Panc1 (cell line): ENCODE data around the gene KMT2C. TPM values are rescaled to one million over a fixed set of nuclear protein-coding genes. Genes with fewer than 3 reads are reported as not detected.

ENCODE experiments used
- ATAC-seq: fragments of 200-7000 bp; cut with Tn5 transposase; 2 replicates; pipeline ENCODE4 v1.9.1; 2020; ENCODE audit warnings: mild to moderate bottlenecking, moderate library complexity
- BruUV-seq: library from RNA; stranded (reverse); fragments of 400-500 nt; replicated peaks from 2 replicates; lab custom pipeline; 2021; lab: Mats Ljungman, UMichigan
- CTCF ChIA-PET: fragments of 300-600 bp; sonication (Branson Sonifier 250); formaldehyde crosslinking; loops from one replicate; lab custom pipeline; 2022; ENCODE audit warnings: antibody characterized with exemption; lab: Charles Lee
- POLR2A ChIA-PET: fragments of 300-600 bp; sonication (Branson Sonifier 250); formaldehyde crosslinking; loops from one replicate; lab custom pipeline; 2022; ENCODE audit warnings: antibody characterized with exemption; lab: Charles Lee
- DNase-seq: peaks from one replicate; pipeline ENCODE4 v3.0.0-alpha.2; 2010; ENCODE audit warnings: low read depth, low spot score
- H3K27ac ChIP-seq: 2 replicates; pipeline ENCODE4 v1.5.1; 2011; ENCODE audit warnings: mild to moderate bottlenecking, low read length, inconsistent platforms
- H3K27me3 ChIP-seq: fragments of 200-500 bp; sonication (Bioruptor generic); 2 replicates; pipeline ENCODE4 v1.6.0; 2014; ENCODE audit warnings: low read length, inconsistent platforms; ENCODE audit not compliant: control insufficient read depth, insufficient read depth
- H3K36me3 ChIP-seq: fragments of 200-500 bp; sonication (Bioruptor generic); 2 replicates; pipeline ENCODE4 v1.5.1; 2014; ENCODE audit warnings: inconsistent platforms, mild to moderate bottlenecking, low read length, moderate library complexity; ENCODE audit not compliant: control insufficient read depth, insufficient read depth
- H3K4me1 ChIP-seq: 2 replicates; pipeline ENCODE4 v1.5.1; 2011; ENCODE audit warnings: inconsistent platforms, mild to moderate bottlenecking, low read length, moderate library complexity; ENCODE audit not compliant: control insufficient read depth, insufficient read depth
- H3K4me3 ChIP-seq, 2 experiments: 2 replicates each; pipeline ENCODE4 v1.5.1; 2011 to 2012; ENCODE audit warnings: low read depth in 2 of 2, low read length in 2 of 2, mild to moderate bottlenecking in 2 of 2, inconsistent platforms in 1 of 2, moderate library complexity in 1 of 2
- H3K9me3 ChIP-seq: fragments of 200-500 bp; sonication (Bioruptor generic); 2 replicates; pipeline ENCODE4 v1.5.1; 2014; ENCODE audit warnings: low read depth, mild to moderate bottlenecking, inconsistent platforms, low read length, moderate library complexity; ENCODE audit not compliant: control insufficient read depth, insufficient read depth
- POLR2AphosphoS5 ChIP-seq: IDR thresholded peaks from 2 replicates; pipeline ENCODE4 v1.6.1; 2012; ENCODE audit warnings: mild to moderate bottlenecking, low read depth, low read length, moderate library complexity
- SIN3A ChIP-seq: IDR thresholded peaks from 2 replicates; pipeline ENCODE4 v1.6.1; 2012; ENCODE audit warnings: low read depth, mild to moderate bottlenecking, low read length, moderate library complexity, borderline replicate concordance; ENCODE audit not compliant: insufficient read depth
- TCF7L2 ChIP-seq: IDR thresholded peaks from 2 replicates; pipeline ENCODE4 v1.6.1; 2011; ENCODE audit warnings: mild to moderate bottlenecking, low read depth, low read length, inconsistent platforms
- in situ Hi-C: cut with HindIII; loops from 2 replicates; pipeline ENCODE4 v1.10.0; 2016; ENCODE audit warnings: low sequenced_read_pairs, low pct_unique_long_range_greater_than_20kb
- intact Hi-C: fragments of 100-400 bp; cut with micrococcal nuclease; formaldehyde crosslinking; loops from one replicate; pipeline ENCODE4 v1.10.0; 2022; ENCODE audit not compliant: unreplicated experiment
- total RNA-seq: library from RNA; stranded (reverse); gene quantifications from one replicate; pipeline ENCODE4 v1.2.1, GENCODE V29; 2021; ENCODE audit not compliant: unreplicated experiment
- TF ChIP-seq, protein P1 (sequence below): fragments of 450-650 bp; IDR thresholded peaks from 2 replicates; pipeline ENCODE4 v1.5.1; 2017; ENCODE audit warnings: mild to moderate bottlenecking
- TF ChIP-seq, protein P2 (sequence below), 2 experiments: IDR thresholded peaks; 2 replicates each; pipeline ENCODE4 v1.6.1; 2011 to 2012; ENCODE audit warnings: low read depth in 2 of 2, control low read depth in 1 of 2, low read length in 1 of 2, mild to moderate bottlenecking in 1 of 2, moderate library complexity in 1 of 2; ENCODE audit not compliant: insufficient read depth in 1 of 2

KMT2C gene
- total RNA-seq, 1 experiment from 2014 or later: 42.5 TPM

DNA sequence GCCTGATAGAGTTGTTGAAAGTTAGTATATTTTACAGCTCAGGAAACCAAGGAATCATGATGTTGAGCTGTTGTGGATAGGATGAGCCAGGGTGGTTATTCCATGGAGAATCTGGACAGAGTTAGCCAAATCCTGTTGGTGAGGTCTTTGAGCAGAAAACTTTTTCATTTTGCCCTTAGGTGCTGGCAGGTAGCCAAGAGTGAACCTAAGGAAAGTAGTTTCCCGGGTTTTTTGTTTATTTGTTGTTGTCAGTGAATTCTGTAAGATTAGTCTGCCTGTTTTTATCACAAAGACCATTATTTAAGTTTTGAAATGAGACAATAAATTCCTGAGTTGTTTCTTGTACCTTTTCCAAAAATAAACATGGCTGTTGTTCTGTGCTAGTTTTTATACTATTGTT, 349.3 kb downstream of the KMT2C start:
- H3K27me3 ChIP-seq: no peaks in the 10 kb centered on the region
- intact Hi-C loops (no loop called here), in situ Hi-C loops (no loop called here)
- CTCF ChIA-PET: interaction anchor here (0.6 kb wide), 1 partner anchor 10 kb away, joined by 4 read pairs; no protein-coding TSS in a partner anchor
- no peak overlapping the region for H3K27ac ChIP-seq
- no peak for ATAC-seq
- no peaks in the 10 kb centered on the region for H3K36me3 ChIP-seq
- no TSS peak for BruUV-seq
- no peak for TF ChIP-seq SIN3A
- no peak for TF ChIP-seq POLR2AphosphoS5
- TF ChIP-seq, protein P1, sequence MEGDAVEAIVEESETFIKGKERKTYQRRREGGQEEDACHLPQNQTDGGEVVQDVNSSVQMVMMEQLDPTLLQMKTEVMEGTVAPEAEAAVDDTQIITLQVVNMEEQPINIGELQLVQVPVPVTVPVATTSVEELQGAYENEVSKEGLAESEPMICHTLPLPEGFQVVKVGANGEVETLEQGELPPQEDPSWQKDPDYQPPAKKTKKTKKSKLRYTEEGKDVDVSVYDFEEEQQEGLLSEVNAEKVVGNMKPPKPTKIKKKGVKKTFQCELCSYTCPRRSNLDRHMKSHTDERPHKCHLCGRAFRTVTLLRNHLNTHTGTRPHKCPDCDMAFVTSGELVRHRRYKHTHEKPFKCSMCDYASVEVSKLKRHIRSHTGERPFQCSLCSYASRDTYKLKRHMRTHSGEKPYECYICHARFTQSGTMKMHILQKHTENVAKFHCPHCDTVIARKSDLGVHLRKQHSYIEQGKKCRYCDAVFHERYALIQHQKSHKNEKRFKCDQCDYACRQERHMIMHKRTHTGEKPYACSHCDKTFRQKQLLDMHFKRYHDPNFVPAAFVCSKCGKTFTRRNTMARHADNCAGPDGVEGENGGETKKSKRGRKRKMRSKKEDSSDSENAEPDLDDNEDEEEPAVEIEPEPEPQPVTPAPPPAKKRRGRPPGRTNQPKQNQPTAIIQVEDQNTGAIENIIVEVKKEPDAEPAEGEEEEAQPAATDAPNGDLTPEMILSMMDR: no peak
- TF ChIP-seq, protein P2, sequence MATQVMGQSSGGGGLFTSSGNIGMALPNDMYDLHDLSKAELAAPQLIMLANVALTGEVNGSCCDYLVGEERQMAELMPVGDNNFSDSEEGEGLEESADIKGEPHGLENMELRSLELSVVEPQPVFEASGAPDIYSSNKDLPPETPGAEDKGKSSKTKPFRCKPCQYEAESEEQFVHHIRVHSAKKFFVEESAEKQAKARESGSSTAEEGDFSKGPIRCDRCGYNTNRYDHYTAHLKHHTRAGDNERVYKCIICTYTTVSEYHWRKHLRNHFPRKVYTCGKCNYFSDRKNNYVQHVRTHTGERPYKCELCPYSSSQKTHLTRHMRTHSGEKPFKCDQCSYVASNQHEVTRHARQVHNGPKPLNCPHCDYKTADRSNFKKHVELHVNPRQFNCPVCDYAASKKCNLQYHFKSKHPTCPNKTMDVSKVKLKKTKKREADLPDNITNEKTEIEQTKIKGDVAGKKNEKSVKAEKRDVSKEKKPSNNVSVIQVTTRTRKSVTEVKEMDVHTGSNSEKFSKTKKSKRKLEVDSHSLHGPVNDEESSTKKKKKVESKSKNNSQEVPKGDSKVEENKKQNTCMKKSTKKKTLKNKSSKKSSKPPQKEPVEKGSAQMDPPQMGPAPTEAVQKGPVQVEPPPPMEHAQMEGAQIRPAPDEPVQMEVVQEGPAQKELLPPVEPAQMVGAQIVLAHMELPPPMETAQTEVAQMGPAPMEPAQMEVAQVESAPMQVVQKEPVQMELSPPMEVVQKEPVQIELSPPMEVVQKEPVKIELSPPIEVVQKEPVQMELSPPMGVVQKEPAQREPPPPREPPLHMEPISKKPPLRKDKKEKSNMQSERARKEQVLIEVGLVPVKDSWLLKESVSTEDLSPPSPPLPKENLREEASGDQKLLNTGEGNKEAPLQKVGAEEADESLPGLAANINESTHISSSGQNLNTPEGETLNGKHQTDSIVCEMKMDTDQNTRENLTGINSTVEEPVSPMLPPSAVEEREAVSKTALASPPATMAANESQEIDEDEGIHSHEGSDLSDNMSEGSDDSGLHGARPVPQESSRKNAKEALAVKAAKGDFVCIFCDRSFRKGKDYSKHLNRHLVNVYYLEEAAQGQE (IDR thresholded peaks at IDR 0.05; ENCODE audit: insufficient read depth in 1 of 2, low read depth in 2 of 2, low read length in 1 of 2): no peak
- TF ChIP-seq TCF7L2: no peak
- DNase-seq: no peak
- H3K4me1 ChIP-seq: no peaks in the 10 kb centered on the region; the same call in 1 of the 2 replicates
- H3K9me3 ChIP-seq: peaks cover 21% of the 10 kb centered on the region; the same call in 1 of the 2 replicates
- no peak overlapping the region for H3K4me3 ChIP-seq
- POLR2A ChIA-PET: no interaction called here

DNA sequence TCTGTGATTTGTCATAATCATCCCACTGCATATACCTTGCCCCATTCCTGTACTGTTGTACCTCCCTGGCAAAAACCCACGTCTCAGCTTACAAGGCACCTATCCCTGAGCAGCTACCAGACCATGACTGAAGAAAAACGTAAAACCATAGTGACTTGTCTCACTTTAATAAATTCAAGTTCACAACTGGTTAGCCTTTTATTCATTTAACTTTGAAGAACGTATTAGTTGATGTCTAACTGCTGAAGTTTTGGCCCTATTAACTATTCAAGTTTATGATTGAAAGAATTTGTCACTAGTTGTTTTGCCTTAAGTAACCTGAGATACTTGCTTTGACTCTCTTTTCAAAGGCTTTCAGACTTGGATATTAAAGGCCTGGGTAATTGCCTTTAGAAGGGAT, 350.7 kb downstream of the KMT2C start:
- peaks cover 3% of the 10 kb centered on the region; the same call in 1 of the 2 replicates for H3K4me1 ChIP-seq
- intact Hi-C loops: no loop called here
- POLR2A ChIA-PET: no interaction called here
- no peaks in the 10 kb centered on the region for H3K27me3 ChIP-seq
- TF ChIP-seq TCF7L2 (no peak), POLR2AphosphoS5 (no peak), SIN3A (no peak)
- TF ChIP-seq, protein P2 (IDR thresholded peaks at IDR 0.05; ENCODE audit: insufficient read depth in 1 of 2, low read depth in 2 of 2, low read length in 1 of 2): no peak
- TF ChIP-seq, protein P1: no peak
- H3K27ac ChIP-seq: no peak overlapping the region
- in situ Hi-C loops: no loop called here
- no TSS peak for BruUV-seq
- H3K4me3 ChIP-seq: no peak overlapping the region
- ATAC-seq (no peak), DNase-seq (no peak)
- peaks cover 21% of the 10 kb centered on the region; the same call in 1 of the 2 replicates for H3K9me3 ChIP-seq
- H3K36me3 ChIP-seq: no peaks in the 10 kb centered on the region
- CTCF ChIA-PET: no interaction called here
